ENCODE data around the gene LENG8.

DNA sequence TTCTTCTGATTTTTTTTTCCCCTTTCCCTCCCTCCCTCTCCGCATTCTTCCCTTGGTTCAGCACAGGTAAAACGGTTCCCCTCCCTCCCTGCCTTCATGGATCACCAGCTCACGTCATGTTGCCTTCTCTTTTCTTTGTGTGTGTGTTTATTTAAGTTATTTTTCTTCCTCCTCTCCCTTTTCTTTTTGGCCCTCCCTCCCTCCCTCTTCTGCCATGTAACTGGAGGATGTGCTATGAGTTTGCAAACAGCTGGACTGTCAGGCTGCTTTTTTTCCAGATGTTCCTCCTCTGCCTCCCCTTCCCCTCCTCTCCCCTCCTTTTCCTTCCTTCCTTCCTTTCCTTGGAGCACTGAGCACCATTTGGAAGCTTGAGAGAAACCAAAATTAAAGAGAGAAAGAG, 12.6 kb downstream of the LENG8 start:
- TF ChIP-seq POLR2A (IDR thresholded peaks at IDR 0.05; ENCODE audit: control extremely low read depth in 1 of 2, low read depth in 2 of 2, low read length in 2 of 2), result no peak
- TF ChIP-seq, protein P1, sequence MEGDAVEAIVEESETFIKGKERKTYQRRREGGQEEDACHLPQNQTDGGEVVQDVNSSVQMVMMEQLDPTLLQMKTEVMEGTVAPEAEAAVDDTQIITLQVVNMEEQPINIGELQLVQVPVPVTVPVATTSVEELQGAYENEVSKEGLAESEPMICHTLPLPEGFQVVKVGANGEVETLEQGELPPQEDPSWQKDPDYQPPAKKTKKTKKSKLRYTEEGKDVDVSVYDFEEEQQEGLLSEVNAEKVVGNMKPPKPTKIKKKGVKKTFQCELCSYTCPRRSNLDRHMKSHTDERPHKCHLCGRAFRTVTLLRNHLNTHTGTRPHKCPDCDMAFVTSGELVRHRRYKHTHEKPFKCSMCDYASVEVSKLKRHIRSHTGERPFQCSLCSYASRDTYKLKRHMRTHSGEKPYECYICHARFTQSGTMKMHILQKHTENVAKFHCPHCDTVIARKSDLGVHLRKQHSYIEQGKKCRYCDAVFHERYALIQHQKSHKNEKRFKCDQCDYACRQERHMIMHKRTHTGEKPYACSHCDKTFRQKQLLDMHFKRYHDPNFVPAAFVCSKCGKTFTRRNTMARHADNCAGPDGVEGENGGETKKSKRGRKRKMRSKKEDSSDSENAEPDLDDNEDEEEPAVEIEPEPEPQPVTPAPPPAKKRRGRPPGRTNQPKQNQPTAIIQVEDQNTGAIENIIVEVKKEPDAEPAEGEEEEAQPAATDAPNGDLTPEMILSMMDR (IDR thresholded peaks at IDR 0.05; ENCODE audit: control extremely low read depth in 1 of 3, insufficient read depth in 1 of 3, low read depth in 1 of 3, low read length in 3 of 3), result no peak

All from H1 (cell line).